Nephron progenitor cell (in vitro differentiated cells): ENCODE measurements around the gene MIDN.
A peak's percentile ranks its signal among the peaks of the same experiment; 100 is the strongest.

ENCODE experiments used
- DNase-seq: peaks from one replicate; pipeline ENCODE4 v3.0.0; 2021
- H3K27ac Mint-ChIP-seq: 2 replicates; pipeline ENCODE4 v1.8.0; 2021; ENCODE audit warnings: mild to moderate bottlenecking, moderate library complexity, mixed read lengths
- H3K27me3 Mint-ChIP-seq: 2 replicates; pipeline ENCODE4 v1.8.0; 2021; ENCODE audit warnings: mild to moderate bottlenecking, low read depth, mixed read lengths; ENCODE audit not compliant: poor library complexity
- H3K36me3 Mint-ChIP-seq: 2 replicates; pipeline ENCODE4 v1.8.0; 2021; ENCODE audit warnings: low read depth, mixed read lengths
- H3K4me1 Mint-ChIP-seq: 2 replicates; pipeline ENCODE4 v1.8.0; 2021; ENCODE audit warnings: mixed read lengths
- H3K4me3 Mint-ChIP-seq: 2 replicates; pipeline ENCODE4 v1.8.0; 2021; ENCODE audit warnings: mild to moderate bottlenecking, moderate library complexity, mixed read lengths
- H3K9me3 Mint-ChIP-seq: 2 replicates; pipeline ENCODE4 v1.8.0; 2021; ENCODE audit warnings: mild to moderate bottlenecking, moderate library complexity, mixed read lengths
- TF ChIP-seq, protein P1 (sequence below): fragments of 200-600 bp; sonication (generic); IDR thresholded peaks from 2 replicates; pipeline ENCODE4 v1.5.0; 2021; ENCODE audit warnings: antibody characterized with exemption

The MIDN gene

GRCh38 chr19:1285737-1286360, 37.5 kb downstream of the MIDN start, which contains the start of gene EFNA2:
Gene EFNA2, plus strand, starts transcription at chr19:1285873. Its CDS starts 296 bp downstream, at chr19:1286169.
- TF ChIP-seq, protein P1, sequence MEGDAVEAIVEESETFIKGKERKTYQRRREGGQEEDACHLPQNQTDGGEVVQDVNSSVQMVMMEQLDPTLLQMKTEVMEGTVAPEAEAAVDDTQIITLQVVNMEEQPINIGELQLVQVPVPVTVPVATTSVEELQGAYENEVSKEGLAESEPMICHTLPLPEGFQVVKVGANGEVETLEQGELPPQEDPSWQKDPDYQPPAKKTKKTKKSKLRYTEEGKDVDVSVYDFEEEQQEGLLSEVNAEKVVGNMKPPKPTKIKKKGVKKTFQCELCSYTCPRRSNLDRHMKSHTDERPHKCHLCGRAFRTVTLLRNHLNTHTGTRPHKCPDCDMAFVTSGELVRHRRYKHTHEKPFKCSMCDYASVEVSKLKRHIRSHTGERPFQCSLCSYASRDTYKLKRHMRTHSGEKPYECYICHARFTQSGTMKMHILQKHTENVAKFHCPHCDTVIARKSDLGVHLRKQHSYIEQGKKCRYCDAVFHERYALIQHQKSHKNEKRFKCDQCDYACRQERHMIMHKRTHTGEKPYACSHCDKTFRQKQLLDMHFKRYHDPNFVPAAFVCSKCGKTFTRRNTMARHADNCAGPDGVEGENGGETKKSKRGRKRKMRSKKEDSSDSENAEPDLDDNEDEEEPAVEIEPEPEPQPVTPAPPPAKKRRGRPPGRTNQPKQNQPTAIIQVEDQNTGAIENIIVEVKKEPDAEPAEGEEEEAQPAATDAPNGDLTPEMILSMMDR: no peak
- H3K27ac Mint-ChIP-seq: no peak within 1 kb of the TSS
- H3K9me3 Mint-ChIP-seq: no peaks in the 10 kb centered on the region
- H3K4me3 Mint-ChIP-seq: peak within 1 kb of the TSS; percentile 86
- peaks cover 11% of the 10 kb centered on the region for H3K4me1 Mint-ChIP-seq
- peaks cover 18% of the 10 kb centered on the region for H3K27me3 Mint-ChIP-seq
- DNase-seq: peak; percentile 54
- no peaks in the 10 kb centered on the region for H3K36me3 Mint-ChIP-seq

GRCh38 chr19:1286487-1287353, 38.3 kb downstream of the MIDN start:
- Mint-ChIP-seq H3K36me3 (no peaks in the 10 kb centered on the region), H3K4me3 (peak overlapping the region; percentile 86), H3K4me1 (peaks cover 11% of the 10 kb centered on the region), H3K27ac (no peak overlapping the region), H3K27me3 (peaks cover 14% of the 10 kb centered on the region), H3K9me3 (no peaks in the 10 kb centered on the region)
- TF ChIP-seq, protein P1: no peak
- no peak for DNase-seq

DNA sequence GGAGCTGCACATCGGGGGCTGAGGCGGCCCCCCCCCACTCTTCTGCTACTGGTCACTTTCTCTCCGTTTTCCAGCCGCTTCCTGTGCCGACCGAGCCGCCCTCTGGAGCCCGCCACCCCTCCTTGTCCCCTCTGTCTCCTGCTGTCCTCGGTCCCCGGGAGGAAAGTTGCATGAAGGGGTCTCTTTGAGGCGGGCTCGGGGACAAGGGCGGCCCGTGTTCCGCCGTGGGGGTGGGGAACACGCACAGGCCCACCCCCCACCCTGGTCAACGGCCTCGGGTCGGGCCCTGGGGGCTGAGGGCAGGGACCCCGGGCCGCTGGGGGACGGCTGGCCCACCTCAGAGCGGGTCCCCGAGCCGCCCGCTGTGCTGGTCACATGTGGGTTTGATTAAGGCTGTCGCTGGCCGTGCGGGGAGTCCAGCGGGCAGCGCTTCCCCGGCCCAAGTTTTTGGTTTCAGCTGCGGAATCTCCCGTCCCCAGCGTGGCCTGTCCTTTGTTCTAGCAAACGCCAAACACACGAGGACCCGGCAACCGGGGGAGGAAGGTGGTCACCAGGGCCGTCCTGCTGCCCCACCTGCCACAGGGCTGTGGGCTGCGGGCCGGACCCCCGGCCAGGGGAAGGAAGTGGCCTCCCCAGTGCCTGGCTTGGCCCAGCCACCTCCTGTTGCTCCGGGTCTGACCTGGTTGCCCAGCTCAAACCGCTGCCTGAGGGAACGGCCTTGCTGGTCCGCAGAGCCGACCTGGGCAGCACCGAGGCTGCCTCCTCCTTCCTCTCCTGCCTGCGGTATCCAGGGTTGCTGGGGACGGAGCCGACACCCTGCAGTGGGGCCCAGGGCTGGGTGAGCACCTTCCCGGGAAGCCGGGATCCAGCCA, 39.2 kb downstream of the MIDN start:
- peak; percentile 53 for DNase-seq
- H3K4me3 Mint-ChIP-seq: peak overlapping the region; percentile 86
- peaks cover 18% of the 10 kb centered on the region for H3K27me3 Mint-ChIP-seq
- H3K9me3 Mint-ChIP-seq: no peaks in the 10 kb centered on the region
- no peak overlapping the region for H3K27ac Mint-ChIP-seq
- H3K36me3 Mint-ChIP-seq: no peaks in the 10 kb centered on the region
- peaks cover 15% of the 10 kb centered on the region for H3K4me1 Mint-ChIP-seq
- TF ChIP-seq, protein P1: no peak

DNA sequence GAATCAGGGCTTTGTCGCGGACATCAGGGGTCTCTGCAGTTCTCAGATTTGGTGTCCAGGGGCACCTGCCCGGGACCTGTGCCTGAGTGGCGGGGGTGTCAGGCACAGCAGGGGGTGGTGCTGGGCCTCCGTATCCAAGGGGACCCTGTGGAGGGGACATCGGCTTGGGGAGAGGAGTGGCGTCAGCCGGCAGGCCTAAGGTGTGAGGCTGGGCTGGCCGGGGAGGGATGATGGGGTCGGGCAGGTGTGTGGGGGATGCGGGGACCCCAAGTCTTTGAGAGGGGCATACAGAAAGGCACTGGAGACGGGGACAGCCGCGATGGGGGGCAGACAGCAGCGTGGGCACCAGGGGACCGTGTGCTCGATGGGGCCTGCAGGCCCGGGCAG, 39.8 kb downstream of the MIDN start:
- Mint-ChIP-seq H3K4me3 (peak overlapping the region; percentile 64), H3K4me1 (peaks cover 15% of the 10 kb centered on the region), H3K27me3 (peaks cover 19% of the 10 kb centered on the region), H3K36me3 (no peaks in the 10 kb centered on the region), H3K27ac (no peak overlapping the region), H3K9me3 (no peaks in the 10 kb centered on the region)
- no peak for DNase-seq
- TF ChIP-seq, protein P1: no peak

- TF ChIP-seq, protein P1: no peak
- no peak overlapping the region for H3K4me3 Mint-ChIP-seq
- DNase-seq: no peak
- no peaks in the 10 kb centered on the region for H3K9me3 Mint-ChIP-seq
- H3K27me3 Mint-ChIP-seq: peaks cover 15% of the 10 kb centered on the region
- H3K27ac Mint-ChIP-seq: no peak overlapping the region
- no peaks in the 10 kb centered on the region for H3K36me3 Mint-ChIP-seq
- peaks cover 15% of the 10 kb centered on the region for H3K4me1 Mint-ChIP-seq
These were observed 40.7 kb downstream of the MIDN start for GRCh38 chr19:1288833-1289685.
